GM19035 (cell line): ENCODE results near the gene FAIM.
A peak's percentile ranks its signal among the peaks of the same experiment; 100 is the strongest.
"Not testable (repeated sequence)": the region's sequence is repeated elsewhere in the genome, so short reads cannot be mapped to it uniquely, and the experiment has no call there.

Experiments used
- ATAC-seq: cut with Tn5 transposase; IDR thresholded peaks from one replicate; pipeline ENCODE4 v1.9.1; 2021; ENCODE audit not compliant: unreplicated experiment

Gene FAIM

DNA sequence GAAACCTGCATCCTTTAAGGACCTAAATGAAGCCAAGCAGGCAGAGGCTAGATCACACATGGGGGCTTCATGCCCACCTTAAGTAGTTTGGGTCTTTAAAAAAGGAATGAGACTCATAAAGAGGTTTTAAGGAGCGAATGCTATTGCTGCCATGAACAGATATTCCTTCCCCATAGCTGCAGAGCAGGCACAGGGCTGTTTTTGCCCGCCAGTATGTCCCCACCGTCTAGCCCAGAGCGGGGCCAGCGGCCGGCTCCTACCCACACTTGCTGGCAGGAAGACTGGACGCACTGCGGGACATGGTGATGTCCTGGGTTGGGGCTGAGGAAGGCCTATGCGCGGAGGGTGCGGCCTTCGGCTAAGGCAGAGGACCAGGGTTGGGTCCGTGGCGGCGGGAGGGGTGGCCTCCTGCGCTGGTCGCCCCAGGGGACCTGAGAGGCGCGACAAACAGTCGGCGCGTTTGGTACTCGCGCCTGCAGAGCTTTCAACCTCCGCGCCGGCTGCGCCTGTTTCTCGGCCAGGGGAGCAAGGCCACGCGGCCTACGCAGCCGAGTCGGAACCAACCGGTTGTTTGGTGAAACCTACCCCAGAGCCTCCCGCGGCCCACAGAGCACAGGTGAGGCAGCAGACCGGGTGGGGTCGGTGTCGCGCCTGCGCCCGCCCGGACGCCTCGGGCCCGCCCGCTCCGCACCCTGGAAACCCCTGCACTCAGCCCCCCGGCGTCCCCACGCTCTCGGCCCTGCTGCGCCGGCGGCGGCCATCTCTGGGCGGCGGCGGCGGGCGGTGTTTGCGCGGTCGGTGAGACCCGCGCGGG lies at the start of gene FAIM:
TSS of gene FAIM (plus strand) at position 450 of the 814 bp plus-strand sequence. CDS start 10,956 bp downstream, outside the sequence.
- ATAC-seq = peak; percentile 82

- ATAC-seq = no peak
These were observed 49.4 kb upstream of the FAIM start for GRCh38 chr3:138559134-138559533.

- no peak for ATAC-seq
These were observed 48.1 kb upstream of the FAIM start for GRCh38 chr3:138560501-138560900.

DNA sequence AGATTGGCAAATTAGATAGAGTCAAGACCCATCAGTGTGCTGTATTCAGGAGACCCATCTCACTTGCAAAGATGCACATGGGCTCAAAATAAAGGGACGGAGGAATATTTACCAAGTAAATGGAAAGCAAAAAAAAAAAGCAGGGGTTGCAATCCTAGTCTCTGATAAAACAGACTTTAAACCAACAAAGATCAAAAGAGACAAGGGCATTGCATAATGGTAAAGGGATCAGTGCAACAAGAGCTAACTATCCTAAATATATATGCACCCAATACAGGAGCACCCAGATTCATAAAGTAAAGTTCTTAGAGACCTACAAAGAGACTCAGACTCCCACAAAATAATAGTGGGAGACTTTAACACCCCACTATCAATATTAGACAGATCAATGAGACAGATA lies 45.7 kb upstream of the FAIM start:
- ATAC-seq = not testable (repeated sequence)

GRCh38 chr3:138566293-138566692 lies 42.3 kb upstream of the FAIM start:
- ATAC-seq = not testable (repeated sequence)

- ATAC-seq = no peak
These were observed 41.2 kb upstream of the FAIM start for GRCh38 chr3:138567403-138567802.

GRCh38 chr3:138569090-138569489 lies 39.5 kb upstream of the FAIM start:
- ATAC-seq = no peak

GRCh38 chr3:138569624-138570023 lies 38.9 kb upstream of the FAIM start:
- ATAC-seq = not testable (repeated sequence)

GRCh38 chr3:138573138-138573537 lies 35.4 kb upstream of the FAIM start:
- ATAC-seq = no peak

DNA sequence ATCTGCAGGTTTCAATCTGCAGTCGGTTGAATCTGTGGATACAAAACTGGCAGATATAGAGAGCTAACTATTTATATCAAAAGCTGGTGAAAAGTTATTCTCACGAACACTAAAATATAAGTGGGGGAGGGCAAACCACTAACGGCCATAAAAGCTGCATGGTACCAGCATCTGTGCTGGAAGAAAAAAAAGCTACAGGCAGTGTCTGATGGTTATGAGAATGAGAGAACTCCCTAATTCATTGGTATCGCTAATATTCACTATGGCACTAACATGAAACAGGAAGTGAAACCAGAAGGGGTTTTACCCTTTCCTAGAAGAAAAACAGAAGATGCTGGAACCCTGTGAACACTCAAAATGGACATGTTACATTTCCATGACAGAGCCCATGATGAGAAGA lies 30.4 kb upstream of the FAIM start:
- peak; percentile 77 for ATAC-seq

DNA sequence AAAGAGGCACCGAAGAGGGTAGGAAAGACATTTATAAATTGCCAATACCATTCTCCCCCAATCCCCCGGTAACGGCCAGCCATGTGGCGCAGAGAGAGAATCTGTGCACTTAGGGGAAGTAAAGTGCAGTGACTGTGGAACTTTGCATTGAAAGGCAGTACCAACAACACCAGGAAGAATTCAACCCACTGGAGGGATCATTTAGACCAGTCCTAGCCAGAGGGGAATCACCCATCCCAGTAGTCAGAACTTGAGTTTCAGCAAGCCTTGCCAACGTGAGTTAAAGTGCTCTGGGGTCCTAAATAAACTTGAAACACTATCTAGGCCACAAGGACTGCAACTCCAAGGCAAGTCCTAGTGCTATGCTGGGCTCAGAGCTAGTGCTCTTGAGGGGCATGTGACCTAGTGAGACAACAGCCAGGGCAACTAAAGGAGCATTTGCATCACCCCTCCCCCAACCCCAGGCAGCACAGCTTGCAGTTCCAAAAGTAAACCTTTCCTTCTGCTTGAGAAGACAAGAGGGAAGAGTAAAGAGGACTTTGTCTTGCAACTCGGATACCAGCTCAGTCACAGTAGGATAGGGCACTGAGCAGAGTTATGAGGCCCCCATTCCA lies 29.5 kb upstream of the FAIM start:
- no peak for ATAC-seq

DNA sequence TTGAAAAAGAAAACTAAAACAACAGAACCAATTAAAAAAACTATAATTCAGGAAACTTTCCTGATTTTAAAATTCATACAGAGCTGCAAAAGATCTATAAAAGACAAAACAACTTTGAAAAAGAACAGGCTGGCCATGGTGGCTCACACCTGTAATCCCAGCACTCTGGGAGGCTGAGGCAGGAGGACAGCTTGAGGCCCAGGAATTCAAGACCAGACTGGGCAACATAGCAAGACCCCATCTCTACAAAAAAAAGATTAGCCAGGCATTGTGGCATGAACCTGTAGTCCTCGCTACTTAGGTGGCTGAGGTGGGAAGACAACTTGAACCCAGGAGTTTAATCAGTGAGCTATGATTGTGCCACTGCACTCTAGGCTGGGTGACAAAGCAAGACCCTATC lies 21.2 kb upstream of the FAIM start:
- no peak for ATAC-seq

DNA sequence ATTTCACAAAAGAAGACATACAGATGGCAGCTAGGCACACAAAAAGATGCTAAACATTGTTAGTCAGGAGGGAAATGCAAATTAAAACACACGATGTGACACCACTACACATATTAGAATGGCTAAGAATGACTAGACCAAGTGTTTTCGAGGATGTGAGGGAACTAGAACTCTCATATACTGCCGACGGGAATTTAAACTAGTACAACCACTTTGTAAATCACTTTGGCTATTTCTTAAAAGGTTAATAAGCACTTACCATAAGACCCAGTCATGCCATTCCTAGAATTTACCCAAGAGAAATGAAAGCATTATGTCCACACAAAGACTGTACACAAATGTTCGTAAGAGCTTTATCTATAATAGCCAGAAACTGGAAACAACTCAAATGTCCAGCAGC lies 20.1 kb upstream of the FAIM start:
- ATAC-seq = no peak

DNA sequence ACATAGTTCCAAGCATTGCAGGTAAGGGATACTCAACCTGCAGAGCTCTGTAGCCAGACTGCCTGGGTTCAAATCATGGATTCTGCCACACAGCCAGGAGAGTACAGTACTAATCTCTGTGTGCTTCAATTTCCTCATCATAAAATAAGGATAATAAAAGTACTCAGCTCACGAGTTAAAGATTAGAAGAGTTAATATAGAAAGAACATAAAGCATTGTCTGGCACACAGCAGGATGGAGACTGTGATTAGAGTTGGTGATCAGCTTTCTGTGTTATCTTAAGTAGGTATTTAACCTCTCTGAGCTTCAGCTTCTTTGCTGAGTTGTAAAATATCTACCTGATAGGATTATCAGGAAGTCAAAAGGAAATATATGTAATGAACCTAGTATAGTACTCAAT lies 17.2 kb upstream of the FAIM start:
- ATAC-seq = no peak

DNA sequence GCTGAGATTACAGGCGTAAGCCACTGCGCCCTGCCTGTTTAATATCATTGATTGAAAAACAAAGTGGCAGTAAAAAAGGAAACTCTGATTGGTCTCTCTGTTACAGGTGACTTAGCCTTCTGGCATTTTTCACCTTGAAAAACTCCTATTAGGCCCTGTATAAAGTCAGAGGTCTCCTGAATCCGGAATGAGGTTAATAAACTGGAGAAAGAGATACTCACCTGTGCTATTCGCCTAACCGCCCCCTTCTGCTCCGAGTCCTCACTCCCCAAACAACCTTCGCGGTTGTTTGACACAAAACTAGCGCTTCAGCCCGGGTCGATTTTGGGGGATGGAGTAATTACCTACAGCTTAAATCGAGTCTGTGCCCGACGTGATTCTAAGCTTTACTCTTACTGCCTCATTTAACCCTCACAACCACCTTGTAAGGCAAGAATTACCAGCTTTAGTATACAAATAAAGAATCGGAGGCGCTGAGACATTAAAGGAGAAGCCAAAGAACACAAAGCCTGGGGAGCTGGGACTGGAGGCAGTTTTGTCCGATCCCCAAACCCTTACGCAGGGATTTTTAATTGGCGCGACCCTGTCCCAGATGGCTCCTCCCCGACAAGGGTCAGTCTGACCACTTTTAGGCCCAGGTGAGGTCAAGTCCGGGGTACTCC lies 15.0 kb upstream of the FAIM start:
- no peak for ATAC-seq

DNA sequence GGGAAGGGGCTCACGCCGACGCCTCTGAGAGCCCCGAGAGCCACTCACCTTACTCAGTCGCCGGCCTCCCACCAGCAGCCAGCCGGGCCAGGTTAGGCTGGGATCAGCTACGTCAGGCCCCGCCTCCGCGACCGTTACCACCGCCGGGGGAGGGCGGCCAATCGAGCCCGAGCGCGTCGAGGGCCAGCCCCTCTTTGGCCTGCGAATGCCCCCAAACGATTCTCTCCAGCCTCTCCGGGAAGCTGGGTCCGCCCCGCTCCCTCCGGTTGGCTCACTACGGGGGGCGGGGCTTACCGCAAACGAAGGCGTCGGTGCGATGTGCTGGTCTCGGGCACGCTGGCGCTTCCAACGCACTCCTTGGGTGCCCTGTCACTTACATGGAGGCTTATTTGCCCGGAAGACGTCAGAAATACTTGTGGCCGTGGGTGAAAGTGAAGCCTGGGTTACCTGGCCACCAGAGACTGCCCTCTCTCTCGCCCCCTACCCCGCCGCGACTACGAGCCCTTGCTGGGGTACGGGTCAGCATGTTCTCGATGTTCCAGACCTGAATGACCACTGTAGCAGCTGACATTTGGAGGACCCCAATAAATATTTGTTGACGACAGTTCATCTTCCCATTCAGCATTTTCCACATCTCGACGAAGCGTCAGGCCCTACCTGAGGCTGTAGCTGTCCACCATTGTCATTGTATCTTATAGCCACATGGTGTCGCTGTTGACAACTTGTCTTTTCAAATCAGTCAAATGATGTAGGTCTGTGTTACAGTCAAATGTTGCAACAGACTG lies 14.2 kb upstream of the FAIM start, which contains the start of gene CEP70:
TSS of gene CEP70 (minus strand) at position 111 of the 785 bp plus-strand sequence. CDS start 21,333 bp downstream, outside the sequence.
- peak; percentile 93 for ATAC-seq

DNA sequence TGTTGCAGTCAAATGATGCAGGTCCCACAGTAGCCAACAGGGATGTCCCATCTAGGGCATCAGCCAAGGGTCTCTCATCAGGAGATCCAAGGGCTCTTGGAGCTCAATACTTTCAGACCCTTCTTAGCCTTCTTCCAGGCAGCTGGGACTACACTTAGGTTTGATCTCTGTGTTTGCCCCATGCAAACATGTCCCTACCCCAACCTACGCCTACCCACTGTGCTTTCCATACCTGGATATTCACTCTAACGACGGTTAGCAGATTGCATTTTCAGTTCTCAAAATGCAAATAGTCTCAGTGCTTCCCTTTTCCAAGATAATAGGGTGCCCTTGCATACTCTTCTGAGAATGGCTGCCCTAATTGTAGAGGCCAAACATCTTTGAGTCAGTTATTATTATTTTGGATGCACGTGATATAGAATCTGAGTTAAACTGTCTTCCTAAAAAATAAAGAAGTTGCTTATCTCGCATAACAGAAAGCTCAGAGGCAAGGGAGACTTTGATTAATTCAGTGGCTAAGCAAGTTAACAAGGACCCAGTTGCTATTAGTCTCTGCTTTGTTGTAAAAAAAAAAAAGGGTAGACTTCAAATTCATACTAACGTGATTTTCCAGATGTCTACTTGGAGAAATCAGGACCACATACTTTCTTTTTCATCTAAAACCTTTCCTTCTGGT lies 13.5 kb upstream of the FAIM start:
- peak; percentile 2 for ATAC-seq

DNA sequence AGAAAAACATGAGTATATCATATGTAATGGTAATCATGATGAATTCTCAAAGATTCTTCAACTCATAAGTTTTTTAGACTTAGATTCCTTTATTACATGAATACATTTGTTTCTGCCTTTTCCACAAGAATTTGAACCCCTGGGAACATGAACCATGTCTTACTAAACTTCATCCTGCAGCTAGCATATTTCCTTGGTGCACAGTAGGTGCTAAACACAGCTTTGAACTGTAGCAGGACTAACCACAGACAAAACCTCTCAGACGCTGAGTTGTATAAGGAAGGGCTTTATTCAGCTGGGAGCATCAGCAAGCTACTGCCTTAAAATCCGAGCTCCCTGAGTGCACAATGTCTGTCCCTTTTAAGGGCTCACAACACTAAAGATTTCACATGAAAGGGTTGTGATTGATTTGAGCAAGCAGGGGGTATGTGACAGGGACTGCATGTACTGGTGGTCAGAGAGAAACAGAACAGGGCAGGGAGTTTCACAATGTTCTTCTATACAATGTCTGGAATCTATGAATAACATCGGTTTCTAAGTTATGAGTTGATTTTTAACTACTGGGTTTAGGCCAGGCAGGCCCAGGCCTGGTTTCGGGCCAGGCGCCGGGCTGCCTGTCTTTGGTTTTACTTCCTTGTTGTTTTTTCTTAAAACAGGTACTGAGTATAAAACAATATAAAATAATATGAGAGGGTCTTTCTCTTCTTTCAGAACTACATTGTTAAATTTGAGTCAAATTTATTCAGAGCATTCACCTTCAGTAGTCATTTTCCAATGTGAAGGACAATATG lies 11.2 kb upstream of the FAIM start:
- ATAC-seq = not testable (repeated sequence)

DNA sequence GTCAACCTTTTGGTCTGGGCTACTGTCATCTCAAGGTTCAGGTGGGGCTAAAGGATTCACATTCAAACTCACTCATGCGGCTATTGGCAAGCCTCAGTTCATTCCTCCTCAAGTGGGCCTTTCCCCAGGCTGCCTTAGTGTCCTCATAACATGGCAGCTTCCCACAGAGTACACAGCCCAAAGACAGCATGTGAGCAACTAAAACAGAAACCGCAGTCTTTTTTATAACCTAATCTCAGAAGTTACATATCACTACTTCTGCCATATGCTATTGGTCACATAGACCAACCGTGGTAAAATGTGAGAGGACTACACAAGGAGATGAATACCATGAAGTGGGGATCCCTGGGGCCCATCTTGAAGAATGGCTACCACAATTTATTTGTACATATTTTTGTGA lies 10.0 kb upstream of the FAIM start:
- no peak for ATAC-seq
